H9 (cell line): Measurements from ENCODE around the gene RFX8. TPM values are rescaled to one million over a fixed set of nuclear protein-coding genes. Genes with fewer than 3 reads are reported as not detected.

Experiments used
- DNase-seq: peaks from one replicate; pipeline ENCODE4 v3.0.0-alpha.2; 2017
- H2AFZ ChIP-seq: one replicate; pipeline ENCODE4 v1.6.1; 2013; ENCODE audit warnings: mild to moderate bottlenecking, low read length, control low read depth, moderate library complexity
- H2AK5ac ChIP-seq: 2 replicates; pipeline ENCODE4 v1.6.1; 2013; ENCODE audit warnings: low read length, control low read depth, mixed read lengths; ENCODE audit not compliant: insufficient read length
- H2BK120ac ChIP-seq: one replicate; pipeline ENCODE4 v1.6.1; 2013; ENCODE audit warnings: low read depth, mild to moderate bottlenecking, low read length, control low read depth, inconsistent platforms; ENCODE audit not compliant: poor library complexity, severe bottlenecking
- H2BK12ac ChIP-seq: 2 replicates; pipeline ENCODE4 v1.6.1; 2013; ENCODE audit warnings: low read length, control low read depth, mixed read lengths, low read depth; ENCODE audit not compliant: insufficient read length
- H2BK15ac ChIP-seq: 2 replicates; pipeline ENCODE4 v1.6.1; 2013; ENCODE audit warnings: low read depth, low read length, control low read depth
- H2BK20ac ChIP-seq: one replicate; pipeline ENCODE4 v1.6.1; 2013; ENCODE audit warnings: low read depth, mild to moderate bottlenecking, low read length, control low read depth, inconsistent platforms; ENCODE audit not compliant: poor library complexity, severe bottlenecking
- H2BK5ac ChIP-seq: 2 replicates; pipeline ENCODE4 v1.6.1; 2013; ENCODE audit warnings: low read length, control low read depth, mixed read lengths; ENCODE audit not compliant: insufficient read length
- H3K14ac ChIP-seq: 2 replicates; pipeline ENCODE4 v1.6.1; 2013; ENCODE audit warnings: low read length, control low read depth; ENCODE audit not compliant: insufficient read depth
- H3K18ac ChIP-seq: 2 replicates; pipeline ENCODE4 v1.6.1; 2013; ENCODE audit warnings: low read depth, mild to moderate bottlenecking, mixed read lengths, low read length, control low read depth; ENCODE audit not compliant: insufficient read length
- H3K23ac ChIP-seq: 2 replicates; pipeline ENCODE4 v1.6.1; 2013; ENCODE audit warnings: low read length, control low read depth, mixed read lengths, low read depth; ENCODE audit not compliant: insufficient read length
- H3K23me2 ChIP-seq: 2 replicates; pipeline ENCODE4 v1.6.1; 2013; ENCODE audit warnings: low read depth, mild to moderate bottlenecking, mixed read lengths, low read length, control low read depth; ENCODE audit not compliant: insufficient read length, poor library complexity, severe bottlenecking
- H3K27ac ChIP-seq: 2 replicates; pipeline ENCODE4 v1.5.1; 2013; ENCODE audit warnings: low read length, control low read depth, mixed read lengths, low read depth; ENCODE audit not compliant: insufficient read length
- H3K27me3 ChIP-seq: 2 replicates; pipeline ENCODE4 v1.6.1; 2013; ENCODE audit warnings: low read length, control low read depth, inconsistent platforms; ENCODE audit not compliant: insufficient read depth
- H3K4ac ChIP-seq: 2 replicates; pipeline ENCODE4 v1.6.1; 2013; ENCODE audit warnings: low read depth, mild to moderate bottlenecking, control low read depth, inconsistent platforms, low read length, moderate library complexity
- H3K4me1 ChIP-seq: 2 replicates; pipeline ENCODE4 v1.6.1; 2013; ENCODE audit warnings: low read length, control low read depth, inconsistent platforms; ENCODE audit not compliant: insufficient read depth
- H3K4me2 ChIP-seq: 2 replicates; pipeline ENCODE4 v1.6.1; 2013; ENCODE audit warnings: low read length, control low read depth, mixed read lengths; ENCODE audit not compliant: insufficient read length, insufficient read depth
- H3K56ac ChIP-seq: 2 replicates; pipeline ENCODE4 v1.6.1; 2013; ENCODE audit warnings: low read depth, mild to moderate bottlenecking, mixed read lengths, low read length, control low read depth; ENCODE audit not compliant: insufficient read length
- H3K79me1 ChIP-seq: 2 replicates; pipeline ENCODE4 v1.6.1; 2013; ENCODE audit warnings: low read depth, mild to moderate bottlenecking, moderate library complexity, low read length, control low read depth, inconsistent platforms; ENCODE audit not compliant: insufficient read depth, poor library complexity, severe bottlenecking
- H3K79me2 ChIP-seq: 2 replicates; pipeline ENCODE4 v1.6.1; 2013; ENCODE audit warnings: low read length, control low read depth, inconsistent platforms; ENCODE audit not compliant: insufficient read depth
- H3K9ac ChIP-seq: 2 replicates; pipeline ENCODE4 v1.6.1; 2013; ENCODE audit warnings: low read length, control low read depth, mixed read lengths; ENCODE audit not compliant: insufficient read length; ENCODE audit errors: extremely low read depth
- H3K9me3 ChIP-seq: one replicate; pipeline ENCODE4 v1.6.1; 2013; ENCODE audit warnings: low read depth, low read length, inconsistent platforms; ENCODE audit not compliant: control insufficient read depth
- H3T11ph ChIP-seq: one replicate; pipeline ENCODE4 v1.6.1; 2013; ENCODE audit warnings: mild to moderate bottlenecking, low read length, control low read depth, inconsistent platforms
- H4K20me1 ChIP-seq: one replicate; pipeline ENCODE4 v1.6.1; 2013; ENCODE audit not compliant: control insufficient read depth, insufficient read length, insufficient read depth
- H4K5ac ChIP-seq: 2 replicates; pipeline ENCODE4 v1.6.1; 2013; ENCODE audit warnings: low read depth, mild to moderate bottlenecking, mixed read lengths, low read length, control low read depth; ENCODE audit not compliant: insufficient read length
- H4K8ac ChIP-seq: replicated peaks from 2 replicates; pipeline ENCODE4 v1.6.1; 2013; ENCODE audit warnings: low read length, control low read depth, mixed read lengths, low read depth; ENCODE audit not compliant: insufficient read length
- H4K91ac ChIP-seq: 2 replicates; pipeline ENCODE4 v1.6.1; 2013; ENCODE audit warnings: low read depth, mild to moderate bottlenecking, moderate library complexity, mixed read lengths, low read length, control low read depth; ENCODE audit not compliant: insufficient read length
- H3K27ac Mint-ChIP-seq, 3 experiments: 2 replicates in 2 of 3; 3 replicates in 1 of 3; pipeline ENCODE4 v1.8.0; 2020 to 2021; ENCODE audit warnings: mixed read lengths in 3 of 3, mild to moderate bottlenecking in 1 of 3, moderate library complexity in 1 of 3
- H3K27me3 Mint-ChIP-seq: 2 replicates; pipeline ENCODE4 v1.8.0; 2021; ENCODE audit warnings: low read depth, mild to moderate bottlenecking, moderate library complexity, mixed read lengths
- H3K36me3 Mint-ChIP-seq, 3 experiments: 2 replicates in 2 of 3; 3 replicates in 1 of 3; pipeline ENCODE4 v1.8.0; 2020 to 2021; ENCODE audit warnings: low read depth in 3 of 3, mixed read lengths in 3 of 3; ENCODE audit not compliant: insufficient read depth in 1 of 3
- H3K4me1 Mint-ChIP-seq, 2 experiments: 2 replicates each; pipeline ENCODE4 v1.8.0; 2020; ENCODE audit warnings: mixed read lengths in 2 of 2
- H3K4me3 Mint-ChIP-seq, 2 experiments: 2 replicates in 1 of 2; 3 replicates in 1 of 2; pipeline ENCODE4 v1.8.0; 2020 to 2021; ENCODE audit warnings: mild to moderate bottlenecking in 2 of 2, mixed read lengths in 2 of 2, moderate library complexity in 1 of 2
- H3K9me3 Mint-ChIP-seq, 2 experiments: 2 replicates in 1 of 2; 3 replicates in 1 of 2; pipeline ENCODE4 v1.8.0; 2020; ENCODE audit warnings: mild to moderate bottlenecking in 2 of 2, mixed read lengths in 2 of 2, moderate library complexity in 1 of 2
- CTCF ChIP-seq: fragments of 200-600 bp; sonication (generic); conservative IDR thresholded peaks from 3 replicates; pipeline ENCODE4 v1.8.0; 2021; ENCODE audit warnings: antibody characterized with exemption, mild to moderate bottlenecking
- WGBS: extraction: QIAGEN DNeasy Blood & Tissue Kit; methylation state at CpG from one replicate; pipeline ENCODE4 v1.1.7; 2013; ENCODE audit warnings: missing lambda C conversion rate, low lambda C conversion rate, mixed read lengths; ENCODE audit not compliant: insufficient read length; ENCODE audit errors: extremely low coverage; 5-methylcytosine and 5-hydroxymethylcytosine counted together
- total RNA-seq: library from RNA; stranded (reverse); gene quantifications from 2 replicates; pipeline ENCODE4 v1.2.1, GENCODE V29; 2021

Gene RFX8
- total RNA-seq, 1 experiment from 2014 or later, result 0.22 TPM

- Mint-ChIP-seq H3K4me3 (peak overlapping the region in 1 of 2 experiments; percentile 49; a peak in 1 of 5 replicates), H3K27me3 (peaks cover 2% of the 10 kb centered on the region; the same call in 1 of the 2 replicates), H3K27ac (no peak overlapping the region), H3K4me1 (peaks cover 30 to 32% of the 10 kb centered on the region in 2 experiments), H3K36me3 (no peaks in the 10 kb centered on the region), H3K9me3 (no peaks in the 10 kb centered on the region)
- Histone ChIP-seq H2BK12ac (no peak overlapping the region), H4K91ac (no peak overlapping the region), H4K20me1 (no peaks in the 10 kb centered on the region), H3K23ac (no peak overlapping the region), H3K56ac (no peak overlapping the region), H3K79me2 (no peaks in the 10 kb centered on the region), H2BK20ac (no peak overlapping the region), H2BK120ac (no peak overlapping the region), H2BK15ac (no peak overlapping the region), H3K14ac (no peak overlapping the region), H3K79me1 (no peaks in the 10 kb centered on the region), H3K27ac (no peak overlapping the region), H3T11ph (no peak overlapping the region), H2AFZ (no peak overlapping the region), H3K4me1 (peaks cover 3% of the 10 kb centered on the region; the same call in 1 of the 2 replicates), H3K4me2 (no peak overlapping the region), H3K18ac (no peak overlapping the region), H3K23me2 (no peaks in the 10 kb centered on the region), H3K27me3 (no peaks in the 10 kb centered on the region), H2BK5ac (no peak overlapping the region), H3K9me3 (no peaks in the 10 kb centered on the region), H4K5ac (no peak overlapping the region), H2AK5ac (no peak overlapping the region), H3K4ac (no peak overlapping the region), H4K8ac (no peak overlapping the region), H3K9ac (no peak overlapping the region)
- no CpG with 5 or more reads among the region's 4 CpGs for WGBS
- TF ChIP-seq CTCF, result no peak
- no peak for DNase-seq
Measured at GRCh38 chr2:101361121-101361520, 113.8 kb downstream of the RFX8 start.
